H1 (cell line): ENCODE data around the gene RGN. TPM values are rescaled to one million over a fixed set of nuclear protein-coding genes. Genes with fewer than 3 reads are reported as not detected.

Experiments
- CTCF ChIA-PET: fragments of 300-600 bp; sonication (Branson Sonifier 250); formaldehyde crosslinking; loops from one replicate; lab custom pipeline; 2021; ENCODE audit not compliant: partially characterized antibody; lab: Charles Lee
- POLR2A ChIA-PET: fragments of 300-600 bp; sonication (Branson Sonifier 250); formaldehyde crosslinking; loops from one replicate; lab custom pipeline; 2021; ENCODE audit warnings: inconsistent platforms; ENCODE audit not compliant: partially characterized antibody; lab: Charles Lee
- DNase-seq, 2 experiments: peaks; one replicate each; pipeline versions ENCODE4 v3.0.0 to v3.0.0-alpha.2; 2010 to 2022; ENCODE audit warnings: low spot score in 2 of 2, low read depth in 1 of 2, mixed read lengths in 1 of 2
- FAIRE-seq: peaks from 2 replicates; lab custom pipeline; 2011; peaks lifted over from hg19 to GRCh38; lab: Jason Lieb, UNC
- H2AFZ ChIP-seq: 2 replicates; pipeline ENCODE4 v1.8.1; 2012; ENCODE audit warnings: low read length, inconsistent platforms
- H2AK5ac ChIP-seq: 2 replicates; pipeline ENCODE4 v1.6.1; 2013; ENCODE audit warnings: low read depth, low read length
- H2BK120ac ChIP-seq: replicated peaks from 2 replicates; pipeline ENCODE3; 2013; ENCODE audit warnings: low read depth, low read length, inconsistent platforms
- H2BK12ac ChIP-seq: 2 replicates; pipeline ENCODE4 v1.6.1; 2013; ENCODE audit warnings: low read depth, low read length
- H2BK15ac ChIP-seq: 2 replicates; pipeline ENCODE4 v1.6.1; 2013; ENCODE audit warnings: low read length
- H2BK20ac ChIP-seq: 2 replicates; pipeline ENCODE4 v1.6.1; 2013; ENCODE audit warnings: low read length
- H2BK5ac ChIP-seq: 2 replicates; pipeline ENCODE4 v1.6.1; 2013; ENCODE audit warnings: low read depth, low read length
- H3K14ac ChIP-seq: 2 replicates; pipeline ENCODE4 v1.6.1; 2013; ENCODE audit warnings: inconsistent platforms; ENCODE audit not compliant: insufficient read length
- H3K18ac ChIP-seq: 2 replicates; pipeline ENCODE4 v1.6.1; 2013; ENCODE audit warnings: low read length; ENCODE audit errors: extremely low read depth
- H3K23ac ChIP-seq: 2 replicates; pipeline ENCODE4 v1.6.1; 2013; ENCODE audit warnings: inconsistent platforms; ENCODE audit not compliant: insufficient read length
- H3K23me2 ChIP-seq: 2 replicates; pipeline ENCODE4 v1.6.1; 2013; ENCODE audit warnings: low read depth, low read length
- H3K27ac ChIP-seq: 2 replicates; pipeline ENCODE4 v1.6.1; 2011; ENCODE audit warnings: low read depth, low read length, inconsistent platforms
- H3K27me3 ChIP-seq, 4 experiments: replicated peaks in 1 of 4; 1 replicate in 1 of 4; 2 replicates in 3 of 4; pipeline versions ENCODE4 v1.6.1 to v1.8.1; 2011 to 2013; ENCODE audit warnings: low read length in 3 of 4, mild to moderate bottlenecking in 3 of 4, inconsistent platforms in 2 of 4, mixed read lengths in 2 of 4, moderate library complexity in 1 of 4; ENCODE audit not compliant: control insufficient read depth in 3 of 4, insufficient read depth in 3 of 4; ENCODE audit errors: extremely low read depth in 1 of 4
- H3K36me3 ChIP-seq, 4 experiments: 2 replicates each; pipeline versions ENCODE4 v1.6.1 to v1.8.1; 2011 to 2013; ENCODE audit warnings: mild to moderate bottlenecking in 4 of 4, low read length in 3 of 4, moderate library complexity in 2 of 4, control low read depth in 1 of 4, inconsistent platforms in 1 of 4; ENCODE audit not compliant: insufficient read depth in 4 of 4, control insufficient read depth in 2 of 4
- H3K4ac ChIP-seq: replicated peaks from 2 replicates; pipeline ENCODE3; 2013; ENCODE audit warnings: low read length, low read depth, mixed read lengths, inconsistent platforms; ENCODE audit not compliant: insufficient read length
- H3K4me1 ChIP-seq, 4 experiments: replicated peaks in 1 of 4; 1 replicate in 1 of 4; 2 replicates in 3 of 4; pipeline versions ENCODE4 v1.6.1 to v1.8.1; 2011 to 2013; ENCODE audit warnings: low read length in 3 of 4, inconsistent platforms in 2 of 4, mixed read lengths in 1 of 4; ENCODE audit not compliant: insufficient read depth in 4 of 4, control insufficient read depth in 3 of 4
- H3K4me2 ChIP-seq, 2 experiments: 2 replicates each; pipeline versions ENCODE4 v1.6.1 to v1.8.1; 2011 to 2013; ENCODE audit warnings: low read depth in 2 of 2, low read length in 2 of 2, control low read depth in 1 of 2, inconsistent platforms in 1 of 2, mild to moderate bottlenecking in 1 of 2; ENCODE audit not compliant: insufficient read depth in 1 of 2
- H3K4me3 ChIP-seq, 4 experiments: fragments of 200-600, 300-600 bp in 1 of 4; sonication (generic), shearing (Covaris generic), sonication (Bioruptor Twin) in 1 of 4; 2 replicates each; pipeline versions ENCODE4 v1.5.1 to v1.8.1; 2011 to 2016; ENCODE audit warnings: low read length in 4 of 4, low read depth in 3 of 4, control low read depth in 2 of 4, inconsistent platforms in 2 of 4, mild to moderate bottlenecking in 2 of 4, mixed read lengths in 1 of 4, moderate library complexity in 1 of 4; ENCODE audit not compliant: insufficient read depth in 2 of 4; ENCODE audit errors: extremely low read depth in 1 of 4
- H3K56ac ChIP-seq: replicated peaks from 2 replicates; pipeline ENCODE3; 2013; ENCODE audit warnings: low read depth, mild to moderate bottlenecking, mixed read lengths, low read length, inconsistent platforms; ENCODE audit not compliant: insufficient read length
- H3K79me1 ChIP-seq: 2 replicates; pipeline ENCODE4 v1.6.1; 2013; ENCODE audit warnings: low read depth, low read length, control low read depth
- H3K79me2 ChIP-seq, 2 experiments: 2 replicates each; pipeline versions ENCODE4 v1.6.1 to v1.8.1; 2012 to 2013; ENCODE audit warnings: low read length in 2 of 2, mild to moderate bottlenecking in 2 of 2, inconsistent platforms in 1 of 2; ENCODE audit not compliant: insufficient read depth in 2 of 2, control insufficient read depth in 1 of 2
- H3K9ac ChIP-seq, 4 experiments: replicated peaks in 1 of 4; 1 replicate in 1 of 4; 2 replicates in 3 of 4; pipeline versions ENCODE4 v1.6.1 to v1.8.1; 2011 to 2013; ENCODE audit warnings: low read depth in 3 of 4, low read length in 3 of 4, control low read depth in 2 of 4, mild to moderate bottlenecking in 2 of 4, moderate library complexity in 2 of 4, inconsistent platforms in 1 of 4; ENCODE audit errors: extremely low read depth in 1 of 4
- H3K9me3 ChIP-seq, 2 experiments: 2 replicates each; pipeline versions ENCODE4 v1.6.1 to v1.8.1; 2012 to 2013; ENCODE audit warnings: mild to moderate bottlenecking in 2 of 2, moderate library complexity in 2 of 2, control low read depth in 1 of 2, inconsistent platforms in 1 of 2, low read depth in 1 of 2, low read length in 1 of 2, mixed read lengths in 1 of 2; ENCODE audit not compliant: insufficient read depth in 2 of 2
- H4K20me1 ChIP-seq, 2 experiments: replicated peaks in 1 of 2; 2 replicates each; pipeline versions ENCODE3 to v1.8.1; 2011 to 2013; ENCODE audit warnings: inconsistent platforms in 2 of 2, low read length in 2 of 2, mild to moderate bottlenecking in 1 of 2; ENCODE audit not compliant: insufficient read depth in 2 of 2, control insufficient read depth in 1 of 2
- H4K5ac ChIP-seq: 2 replicates; pipeline ENCODE4 v1.6.1; 2013; ENCODE audit warnings: low read length, low read depth, mixed read lengths, inconsistent platforms; ENCODE audit not compliant: insufficient read length
- H4K8ac ChIP-seq: 2 replicates; pipeline ENCODE4 v1.8.0; 2013; ENCODE audit warnings: mild to moderate bottlenecking, moderate library complexity, low read length, inconsistent platforms; ENCODE audit not compliant: insufficient read depth; ENCODE audit errors: extremely low read depth
- H4K91ac ChIP-seq: replicated peaks from 2 replicates; pipeline ENCODE3; 2013; ENCODE audit warnings: low read length, mixed read lengths, inconsistent platforms; ENCODE audit not compliant: insufficient read length
- BCL11A ChIP-seq, 2 experiments: IDR thresholded peaks; one replicate each; pipeline ENCODE4 v1.6.1; 2011; ENCODE audit warnings: low read depth in 2 of 2, low read length in 2 of 2, mild to moderate bottlenecking in 2 of 2
- CBX8 ChIP-seq: fragments of 300-800, 300-1000 bp; sonication (generic); IDR thresholded peaks from 2 replicates; pipeline ENCODE4 v1.7.1; 2016; ENCODE audit warnings: low read depth, low read length, borderline replicate concordance
- EZH2 ChIP-seq: fragments of 200-600 bp; sonication (generic); IDR thresholded peaks from 2 replicates; pipeline ENCODE4 v1.7.1; 2012; ENCODE audit warnings: low read depth, mild to moderate bottlenecking, moderate library complexity, low read length, inconsistent platforms; ENCODE audit not compliant: severe bottlenecking
- KDM4A ChIP-seq: IDR thresholded peaks from one replicate; pipeline ENCODE4 v1.7.1; 2012; ENCODE audit warnings: low read depth, mild to moderate bottlenecking, moderate library complexity, low read length, inconsistent platforms; ENCODE audit not compliant: severe bottlenecking
- MAFK ChIP-seq: IDR thresholded peaks from 2 replicates; pipeline ENCODE4 v1.6.1; 2012; ENCODE audit warnings: low read depth, mild to moderate bottlenecking, improper control_type of control experiment, low read length
- POU5F1 ChIP-seq: IDR thresholded peaks from 2 replicates; pipeline ENCODE4 v1.6.1; 2011; ENCODE audit warnings: low read depth, mild to moderate bottlenecking, low read length, moderate library complexity
- RBBP5 ChIP-seq: IDR thresholded peaks from 2 replicates; pipeline ENCODE4 v1.7.1; 2012; ENCODE audit warnings: low read depth, mild to moderate bottlenecking, inconsistent platforms, low read length, moderate library complexity, borderline replicate concordance
- SAP30 ChIP-seq: fragments of 300-600 bp; sonication (generic); IDR thresholded peaks from 2 replicates; pipeline ENCODE4 v1.7.1; 2012; ENCODE audit warnings: low read length, moderate library complexity, mild to moderate bottlenecking, inconsistent platforms; ENCODE audit not compliant: insufficient read depth, insufficient replicate concordance
- SIRT6 ChIP-seq: IDR thresholded peaks from one replicate; pipeline ENCODE4 v1.7.1; 2012; ENCODE audit warnings: low read length, inconsistent platforms
- SIX5 ChIP-seq: IDR thresholded peaks from 2 replicates; pipeline ENCODE4 v1.6.1; 2011; ENCODE audit warnings: mild to moderate bottlenecking, low read depth, low read length
- TCF12 ChIP-seq: IDR thresholded peaks from 2 replicates; pipeline ENCODE4 v1.6.1; 2011; ENCODE audit warnings: low read depth, mild to moderate bottlenecking, low read length
- TEAD4 ChIP-seq: IDR thresholded peaks from 2 replicates; pipeline ENCODE4 v1.6.1; 2012; ENCODE audit warnings: low read depth, low read length, inconsistent platforms, mixed read lengths
- YY1 ChIP-seq: IDR thresholded peaks from 2 replicates; pipeline ENCODE4 v1.6.1; 2011; ENCODE audit warnings: low read depth, mild to moderate bottlenecking, low read length
- WGBS, 2 experiments: shearing (Covaris generic) in 1 of 2; methylation state at CpG; one replicate each; pipeline versions ENCODE4 v1.1.6 to v1.1.7; 2013 to 2015; ENCODE audit warnings: low lambda C conversion rate in 2 of 2, mixed read lengths in 2 of 2, inconsistent platforms in 1 of 2, low coverage in 1 of 2, missing lambda C conversion rate in 1 of 2; ENCODE audit not compliant: insufficient replicate concordance in 2 of 2, insufficient coverage in 1 of 2, insufficient read length in 1 of 2; ENCODE audit errors: extremely low coverage in 1 of 2, missing lambda C conversion rate in 1 of 2; 5-methylcytosine and 5-hydroxymethylcytosine counted together
- polyA plus RNA-seq, 7 experiments: library from polyadenylated mRNA; depleted of rRNA in 3 of 7; stranded (reverse) in 5 of 7; unstranded in 2 of 7; fragments of >200 nt in 5 of 7; fragments of 200-250 nt in 2 of 7; gene quantifications; 1 replicate in 5 of 7; 2 replicates in 1 of 7; 4 replicates in 1 of 7; pipeline versions ENCODE4 v1.2.1 to v1.2.3, GENCODE V29; 2011 to 2013; ENCODE audit warnings: missing spikeins in 2 of 7, mixed read lengths in 2 of 7
- total RNA-seq: library from RNA; stranded (reverse); fragmentation: NEBNext Ultra II Directional; extraction: Animal tissue kit (Norgen Biotek cat#: 25700); gene quantifications from 2 replicates; pipeline ENCODE4 v1.2.1, GENCODE V29; 2021
- TF ChIP-seq, protein P1 (sequence below): IDR thresholded peaks from 2 replicates; pipeline ENCODE4 v1.6.1; 2012; ENCODE audit warnings: low read length, inconsistent platforms

The RGN gene
- total and polyA plus RNA-seq, 2 of the 8 experiments (the other 6 are each of a cell fraction or from before 2014, with no cell fraction given), result 0.32 to 3.1 TPM

DNA sequence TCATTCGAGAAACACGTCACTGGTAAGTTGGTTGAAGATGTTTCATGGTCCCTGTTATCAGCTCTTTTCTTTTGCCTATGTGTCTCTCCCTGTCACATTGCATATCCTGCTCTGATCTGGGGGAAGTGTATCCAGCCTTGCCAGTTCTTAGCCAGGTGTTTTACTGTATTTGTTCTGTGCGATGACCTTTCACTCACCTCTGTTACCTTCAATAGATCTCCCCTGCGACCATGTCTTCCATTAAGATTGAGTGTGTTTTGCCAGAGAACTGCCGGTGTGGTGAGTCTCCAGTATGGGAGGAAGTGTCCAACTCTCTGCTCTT lies 2.6 kb downstream of the RGN start:
- ChIA-PET POLR2A (no interaction called here), CTCF (no interaction called here)
- Histone ChIP-seq H3K9ac (no peak overlapping the region), H3K79me1 (no peaks in the 10 kb centered on the region), H3K4me2 (no peak overlapping the region), H3K27ac (no peak overlapping the region), H2BK5ac (no peak overlapping the region), H4K5ac (no peak overlapping the region), H3K9me3 (no peaks in the 10 kb centered on the region), H4K91ac (no peak overlapping the region), H3K4me3 (no peak overlapping the region), H3K18ac (no peak overlapping the region), H4K8ac (no peak overlapping the region), H2AFZ (no peak overlapping the region), H3K23ac (no peak overlapping the region), H2BK12ac (no peak overlapping the region), H3K27me3 (no peaks in the 10 kb centered on the region), H3K79me2 (no peaks in the 10 kb centered on the region), H3K36me3 (no peaks in the 10 kb centered on the region), H3K4ac (no peak overlapping the region), H3K14ac (no peak overlapping the region), H2AK5ac (no peak overlapping the region), H2BK15ac (no peak overlapping the region), H4K20me1 (no peaks in the 10 kb centered on the region), H2BK120ac (no peak overlapping the region), H3K4me1 (no peaks in the 10 kb centered on the region), H2BK20ac (no peak overlapping the region), H3K56ac (no peak overlapping the region), H3K23me2 (peaks cover 3% of the 10 kb centered on the region; the same call in 1 of the 2 replicates)
- no peak for DNase-seq
- no peak for FAIRE-seq
- WGBS, 2 experiments, result 93% methylated on average over 5 of the region's 5 CpGs; no CpG with 5 or more reads in 1 of the 2 experiments
- TF ChIP-seq TCF12 (no peak), MAFK (no peak), TEAD4 (no peak), SAP30 (no peak), SIRT6 (no peak), SIX5 (no peak), RBBP5 (no peak), KDM4A (no peak), POU5F1 (no peak), CBX8 (no peak), YY1 (no peak), BCL11A (IDR thresholded peaks at IDR 0.05; ENCODE audit: low read depth in 2 of 2, low read length in 2 of 2) (no peak), EZH2 (no peak)
- TF ChIP-seq, protein P1, sequence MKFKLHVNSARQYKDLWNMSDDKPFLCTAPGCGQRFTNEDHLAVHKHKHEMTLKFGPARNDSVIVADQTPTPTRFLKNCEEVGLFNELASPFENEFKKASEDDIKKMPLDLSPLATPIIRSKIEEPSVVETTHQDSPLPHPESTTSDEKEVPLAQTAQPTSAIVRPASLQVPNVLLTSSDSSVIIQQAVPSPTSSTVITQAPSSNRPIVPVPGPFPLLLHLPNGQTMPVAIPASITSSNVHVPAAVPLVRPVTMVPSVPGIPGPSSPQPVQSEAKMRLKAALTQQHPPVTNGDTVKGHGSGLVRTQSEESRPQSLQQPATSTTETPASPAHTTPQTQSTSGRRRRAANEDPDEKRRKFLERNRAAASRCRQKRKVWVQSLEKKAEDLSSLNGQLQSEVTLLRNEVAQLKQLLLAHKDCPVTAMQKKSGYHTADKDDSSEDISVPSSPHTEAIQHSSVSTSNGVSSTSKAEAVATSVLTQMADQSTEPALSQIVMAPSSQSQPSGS, result no peak
